HG03342 (cell line): ENCODE measurements around the gene MAPKAP1.
A peak's percentile ranks its signal among the peaks of the same experiment; 100 is the strongest.
"Not testable (repeated sequence)": the region's sequence is repeated elsewhere in the genome, so short reads cannot be mapped to it uniquely, and the experiment has no call there.

ENCODE experiments used
- ATAC-seq: cut with Tn5 transposase; IDR thresholded peaks from one replicate; pipeline ENCODE4 v1.9.1; 2021; ENCODE audit warnings: mild to moderate bottlenecking, moderate library complexity; ENCODE audit not compliant: unreplicated experiment

Gene MAPKAP1

DNA sequence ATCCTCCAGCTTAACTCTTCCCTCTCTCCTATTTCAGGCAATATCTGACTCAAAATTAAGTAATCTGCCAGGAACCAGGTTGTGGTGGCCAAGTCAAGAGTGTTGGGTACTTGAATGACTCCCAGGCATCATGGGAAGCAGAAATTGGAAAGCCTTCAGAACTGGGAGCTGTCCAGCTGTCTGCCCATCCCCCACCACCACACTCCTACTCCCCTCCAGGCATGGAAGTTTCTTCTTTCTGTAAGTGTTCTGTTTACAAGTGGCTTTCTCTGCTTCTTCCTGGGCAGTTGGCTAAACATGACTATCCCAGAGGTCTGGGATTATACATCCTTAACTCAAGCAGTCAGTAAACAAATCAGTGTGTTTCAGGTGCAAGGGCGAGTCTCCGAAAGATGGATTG, 25.6 kb upstream of the MAPKAP1 start:
- ATAC-seq, result no peak

GRCh38 chr9:125730168-125730567, 23.2 kb upstream of the MAPKAP1 start:
- ATAC-seq, result no peak

DNA sequence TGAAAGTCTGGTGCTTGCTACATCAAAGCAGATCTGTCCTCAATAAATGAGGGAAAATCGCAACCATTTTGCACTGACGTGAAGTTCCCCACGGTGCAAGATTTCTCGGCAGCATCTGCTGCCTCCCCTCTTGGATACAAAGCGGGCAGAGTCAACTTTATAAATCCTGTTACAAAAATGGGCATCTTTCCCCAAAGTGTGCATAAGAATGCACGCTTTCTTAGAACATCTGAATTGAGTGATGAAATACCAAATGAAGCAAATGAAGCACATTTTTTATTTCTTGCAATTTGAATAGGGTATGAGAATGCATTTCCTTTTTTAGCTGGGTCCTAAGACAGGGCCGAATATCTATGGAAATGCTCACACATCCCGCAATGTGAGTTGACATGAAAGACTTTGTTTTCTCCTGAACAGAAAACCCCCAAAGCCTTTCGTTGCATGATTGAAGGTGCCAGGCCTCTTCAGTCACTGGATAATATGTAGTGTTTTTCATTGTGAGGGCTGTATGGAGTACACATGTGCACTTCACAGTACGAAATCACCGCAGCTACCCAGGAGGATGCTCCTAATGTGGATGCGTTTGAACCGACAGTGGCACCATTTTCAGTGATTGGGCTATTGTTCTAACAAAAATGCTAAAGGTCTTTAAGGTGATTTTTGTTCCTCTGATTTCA, 19.6 kb upstream of the MAPKAP1 start:
- ATAC-seq, result no peak

GRCh38 chr9:125707472-125707804, 430 bp upstream of the MAPKAP1 start:
- peak; percentile 4 for ATAC-seq

DNA sequence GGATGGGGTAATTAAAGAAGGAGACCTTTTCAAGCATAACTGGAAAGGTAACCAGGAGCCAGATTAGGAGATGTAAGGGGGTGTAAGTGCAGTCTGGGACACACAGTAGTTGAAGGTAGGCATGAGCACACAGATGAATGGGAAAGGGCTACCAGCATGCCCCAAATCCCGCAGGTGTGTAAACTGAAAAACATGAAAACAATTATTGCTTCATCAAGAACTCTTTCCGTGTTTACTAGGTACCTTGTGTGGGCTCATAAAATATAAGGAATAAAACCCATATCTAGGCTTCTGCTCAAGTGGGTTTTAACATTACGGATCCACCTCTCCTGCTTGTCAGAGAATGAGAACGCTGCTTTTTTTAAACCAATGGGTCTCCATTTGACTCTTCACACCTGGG, 1.1 kb downstream of the MAPKAP1 start:
- no peak for ATAC-seq

DNA sequence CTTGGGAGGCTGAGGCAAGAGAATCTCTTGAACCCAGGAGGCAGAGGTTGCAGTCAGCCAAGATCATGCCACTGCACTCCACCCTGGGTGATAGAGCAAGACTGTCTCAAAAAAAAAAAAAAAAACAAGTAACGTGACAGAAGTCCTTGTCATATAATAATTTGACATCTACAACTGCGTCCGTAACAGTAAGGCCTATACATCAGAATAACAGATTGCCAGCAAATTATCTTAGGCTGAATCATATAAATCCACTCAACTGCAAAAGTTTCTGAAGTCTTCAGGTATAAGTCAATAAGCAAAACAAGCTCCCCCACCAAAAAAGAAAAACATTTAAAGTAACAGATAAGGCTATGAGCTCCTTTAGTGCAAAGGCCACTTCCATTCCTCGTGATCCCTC, 3.3 kb downstream of the MAPKAP1 start:
- ATAC-seq, result no peak

GRCh38 chr9:125701351-125701750, 5.7 kb downstream of the MAPKAP1 start:
- ATAC-seq, result no peak

DNA sequence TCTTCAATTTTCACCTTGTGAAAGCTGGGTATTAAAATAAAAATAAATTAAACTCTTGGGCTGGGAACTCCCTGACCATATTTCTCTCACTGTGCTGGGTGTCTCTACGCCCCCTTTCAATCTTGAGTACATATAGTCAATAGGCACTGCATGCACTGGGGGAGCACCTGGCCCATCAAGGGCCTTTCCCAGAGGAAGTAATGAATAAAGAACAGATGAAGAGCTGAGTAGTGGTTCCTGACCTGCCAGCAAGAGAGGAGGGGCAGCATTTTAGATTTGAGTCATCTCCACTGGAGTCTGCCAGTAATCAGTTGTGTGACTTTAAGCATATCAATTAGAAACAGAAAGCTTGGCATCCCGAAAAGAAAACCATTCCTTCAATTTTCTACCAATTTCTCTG, 6.2 kb downstream of the MAPKAP1 start:
- ATAC-seq, result peak; percentile 90

GRCh38 chr9:125699870-125700269, 7.1 kb downstream of the MAPKAP1 start:
- no peak for ATAC-seq

- no peak for ATAC-seq
Measured at GRCh38 chr9:125696106-125696647, 10.8 kb downstream of the MAPKAP1 start.

- not testable (repeated sequence) for ATAC-seq
Measured at GRCh38 chr9:125695548-125695947, 11.5 kb downstream of the MAPKAP1 start.

DNA sequence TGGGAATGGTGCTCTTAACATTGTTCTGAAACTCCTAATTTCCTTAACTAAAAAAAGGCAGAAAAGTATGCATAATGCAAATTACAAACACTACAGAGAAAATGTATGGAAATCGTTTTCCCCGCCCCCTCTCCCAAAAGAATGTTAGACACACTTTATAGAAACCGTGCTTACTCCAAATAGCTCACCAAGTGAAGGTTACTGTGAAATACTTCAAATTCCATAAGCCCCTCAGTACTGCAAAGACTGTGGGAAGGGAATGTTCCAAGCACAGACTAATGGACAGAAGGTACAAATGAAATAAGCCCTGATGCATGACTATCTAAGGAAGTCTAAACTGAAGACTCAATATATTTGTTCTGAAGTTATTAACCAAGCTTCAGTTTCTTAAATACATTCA, 12.5 kb downstream of the MAPKAP1 start:
- no peak for ATAC-seq

DNA sequence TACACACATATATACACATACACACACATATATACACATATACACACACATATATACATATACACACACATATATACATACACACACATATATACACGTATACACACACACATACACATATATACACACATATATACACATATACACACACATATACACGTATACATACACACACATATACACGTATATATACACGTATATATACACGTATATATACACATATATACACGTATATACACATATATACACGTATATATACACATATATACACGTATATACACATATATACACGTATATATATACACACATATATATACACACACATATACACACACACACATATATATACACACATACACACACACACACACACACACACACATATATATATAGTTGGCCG, 13.5 kb downstream of the MAPKAP1 start:
- ATAC-seq, result not testable (repeated sequence)

DNA sequence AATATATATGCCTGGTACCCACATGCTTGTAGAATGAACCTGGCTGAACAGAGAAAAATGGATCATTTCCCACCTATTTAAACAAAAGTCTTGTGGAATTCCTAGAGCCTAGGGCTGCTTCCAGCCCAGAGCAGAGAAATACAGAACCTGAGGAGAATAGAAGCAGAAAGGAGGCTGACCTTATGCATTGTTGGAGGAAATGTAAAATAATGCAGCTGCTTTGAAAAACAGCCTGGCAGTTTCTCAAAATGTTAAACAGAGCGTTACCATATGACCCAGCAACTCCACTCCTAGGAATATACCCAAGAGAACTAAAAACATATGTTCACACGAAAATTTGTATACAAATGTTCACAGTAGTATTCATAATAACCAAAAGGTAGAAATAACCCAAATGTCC, 15.1 kb downstream of the MAPKAP1 start:
- no peak for ATAC-seq

GRCh38 chr9:125690679-125691078, 16.3 kb downstream of the MAPKAP1 start:
- no peak for ATAC-seq

DNA sequence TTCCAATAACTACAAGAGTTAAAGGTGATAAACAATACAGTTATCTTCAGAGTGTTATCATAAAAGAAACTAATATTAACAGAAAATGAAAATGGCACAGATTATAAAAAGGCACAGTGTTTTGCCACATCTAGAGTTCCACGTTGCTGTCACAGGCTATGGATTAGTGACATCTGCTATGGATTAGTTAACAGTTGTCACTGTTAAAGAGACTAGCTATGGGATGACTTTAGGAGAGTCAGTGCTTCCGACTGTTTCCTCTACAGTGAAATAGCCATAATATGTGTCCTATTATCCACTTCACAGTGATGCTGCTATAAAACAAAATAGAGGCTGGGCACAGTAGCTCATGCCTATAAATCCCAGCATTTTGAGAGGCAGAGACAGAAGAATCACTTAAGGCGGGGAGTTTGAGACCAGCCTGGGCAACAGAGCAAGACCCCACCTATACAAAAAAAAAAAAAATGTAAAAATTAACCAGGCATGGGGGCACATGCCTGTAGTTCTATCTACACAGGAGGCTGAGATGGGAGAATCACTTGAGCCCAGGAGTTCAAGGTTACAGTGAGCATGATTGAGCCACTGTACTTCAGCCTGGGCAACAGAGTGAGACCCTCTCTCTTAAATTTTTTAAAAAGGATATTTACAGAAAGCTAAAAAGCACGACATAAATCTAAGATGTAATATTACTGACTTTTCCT, 19.7 kb downstream of the MAPKAP1 start:
- no peak for ATAC-seq

GRCh38 chr9:125685167-125685566, 21.8 kb downstream of the MAPKAP1 start:
- ATAC-seq, result no peak

GRCh38 chr9:125683486-125683885, 23.5 kb downstream of the MAPKAP1 start:
- ATAC-seq, result no peak

DNA sequence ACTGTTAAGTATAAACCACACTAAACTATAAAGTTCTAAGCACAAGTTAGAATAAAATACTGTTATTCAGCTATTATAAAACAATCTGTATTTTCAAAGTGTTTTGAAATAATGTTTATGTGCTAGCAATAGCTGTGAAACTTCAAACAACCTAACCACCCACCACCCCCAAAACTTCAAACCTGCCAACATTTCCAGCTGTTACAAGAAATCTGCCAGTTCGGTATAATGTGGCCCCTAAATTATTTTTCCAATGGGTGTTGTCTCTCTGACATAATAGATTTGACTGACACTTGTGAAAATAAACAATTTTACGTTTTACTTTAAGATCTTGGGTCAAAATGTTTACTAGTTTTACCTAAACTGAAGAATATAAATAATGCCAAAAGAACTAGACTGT, 24.7 kb downstream of the MAPKAP1 start:
- ATAC-seq, result no peak

DNA sequence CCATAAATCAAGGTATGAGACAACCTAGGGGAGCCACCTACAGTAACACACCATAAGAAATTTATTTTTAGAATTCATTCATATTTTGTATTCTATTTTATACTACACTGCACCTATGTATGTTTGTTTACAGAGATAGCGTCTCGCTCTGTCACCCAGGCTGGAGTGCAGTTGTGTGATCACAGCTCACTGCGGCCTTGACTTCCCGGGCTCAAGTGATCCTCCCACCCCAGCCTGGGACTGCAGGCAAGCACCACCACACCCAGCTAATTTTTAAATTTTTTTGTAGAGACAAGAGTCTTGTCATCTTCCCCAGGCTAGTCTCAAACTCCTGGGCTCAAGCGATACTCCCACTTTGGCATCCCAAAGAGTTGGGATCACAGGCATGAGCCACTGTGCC, 25.4 kb downstream of the MAPKAP1 start:
- ATAC-seq, result no peak

GRCh38 chr9:125681086-125681622, 25.9 kb downstream of the MAPKAP1 start:
- no peak for ATAC-seq

DNA sequence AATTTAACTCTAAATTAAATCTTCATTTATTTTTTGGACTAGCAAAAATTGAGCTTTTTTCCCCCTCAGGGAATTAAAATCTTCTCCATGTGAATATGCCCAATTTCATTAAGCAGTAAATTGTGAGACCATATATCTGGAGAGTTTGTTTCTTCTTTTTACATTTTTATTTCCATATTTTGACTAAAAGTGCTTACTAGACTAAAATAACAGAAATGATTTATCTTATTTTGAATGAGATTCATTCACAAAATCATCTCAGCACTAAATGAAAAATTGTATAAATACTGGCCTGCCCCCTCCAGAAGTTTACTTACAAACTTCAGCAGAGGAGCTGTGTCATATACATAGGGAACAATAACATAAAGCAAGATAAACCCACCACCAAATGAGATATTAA, 26.6 kb downstream of the MAPKAP1 start:
- ATAC-seq, result no peak
